Measurements from ENCODE around the gene TESK2.
"Not testable (repeated sequence)": the region's sequence is repeated elsewhere in the genome, so short reads cannot be mapped to it uniquely, and the experiment has no call there.

The TESK2 gene

DNA sequence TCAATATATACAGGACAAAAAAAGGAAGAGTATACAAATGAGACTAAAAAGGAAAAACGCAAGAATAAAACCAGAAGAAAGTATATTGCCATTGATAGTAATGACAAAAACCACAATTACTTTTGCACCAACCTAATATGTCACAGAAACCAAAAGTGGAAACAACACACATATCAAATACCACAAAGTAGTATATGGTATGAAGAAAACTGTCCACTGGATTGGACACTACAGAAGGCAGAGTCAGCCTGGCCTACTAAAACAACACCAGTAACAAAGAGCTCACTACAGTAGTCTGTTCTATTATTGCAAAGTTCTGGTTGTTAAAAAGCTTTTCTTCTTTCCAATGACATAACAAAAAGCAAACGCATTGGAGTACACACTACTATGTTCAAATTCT, 17.7 kb downstream of the TESK2 start:
- no peak for DNase-seq (ENCODE audit: low spot score)

DNA sequence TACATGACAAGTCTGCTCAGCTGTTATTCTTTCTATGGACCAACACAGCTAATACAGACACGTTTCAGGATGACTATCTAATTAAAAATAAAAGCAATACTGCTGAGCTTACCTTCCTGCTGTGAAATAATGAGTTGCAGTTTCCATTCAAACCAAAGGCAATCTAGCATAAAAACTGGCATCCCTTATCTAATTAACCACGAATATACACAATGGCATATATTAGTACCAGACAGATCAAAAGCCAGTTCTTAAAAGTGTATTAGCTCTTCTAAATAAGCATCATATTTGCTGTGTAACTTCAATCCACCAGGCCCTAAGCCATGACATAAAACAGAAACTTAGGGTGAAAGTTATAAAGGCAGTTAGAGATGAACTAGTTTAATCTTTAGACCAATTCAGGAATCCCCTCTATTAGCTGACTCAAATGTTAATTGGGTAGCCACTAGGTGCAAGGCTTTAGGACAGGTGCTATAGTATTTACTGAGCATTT, 20.6 kb downstream of the TESK2 start:
- DNase-seq (ENCODE audit: low spot score): no peak

DNA sequence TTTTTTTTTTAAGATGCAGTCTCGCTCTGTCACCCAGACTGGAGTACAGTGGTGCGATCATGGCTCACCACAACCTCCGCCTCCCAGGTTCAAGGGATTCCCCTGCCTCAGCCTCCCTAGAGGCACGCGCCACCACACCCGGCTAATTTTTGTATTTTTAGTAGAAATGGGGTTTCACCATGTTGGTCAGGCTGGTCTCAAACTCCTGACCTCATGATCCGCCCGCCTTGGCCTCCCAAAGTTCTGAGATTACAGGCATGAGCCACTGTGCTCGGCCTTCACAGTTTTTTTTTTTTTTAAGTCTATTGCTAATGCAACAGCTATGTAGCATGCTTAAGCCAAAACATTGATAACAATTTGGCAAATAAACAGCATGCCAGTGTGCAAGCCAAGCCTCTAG, 23.6 kb downstream of the TESK2 start:
- not testable (repeated sequence) for DNase-seq (ENCODE audit: low spot score)

- DNase-seq (ENCODE audit: low spot score): no peak
Measured at GRCh38 chr1:45465277-45465676, 25.7 kb downstream of the TESK2 start.

DNA sequence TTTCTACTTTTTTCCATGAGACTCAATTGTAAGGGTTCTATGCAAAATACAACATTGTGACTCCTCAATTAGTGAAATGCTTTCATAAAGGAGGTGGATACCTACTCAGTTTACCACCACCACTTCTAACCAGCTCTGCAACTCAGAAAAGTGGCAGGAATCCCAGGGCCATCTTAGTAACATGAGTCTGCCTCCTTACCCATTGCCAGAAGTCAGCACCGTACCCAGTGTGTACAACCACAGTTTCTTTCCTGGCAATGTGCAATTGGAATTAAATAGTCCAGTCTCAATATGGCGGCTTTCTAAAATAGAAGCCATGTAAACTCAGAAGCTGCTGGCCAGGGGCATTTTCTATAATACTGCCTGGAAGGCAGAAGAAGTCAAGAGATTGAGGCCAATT, 32.1 kb downstream of the TESK2 start:
- DNase-seq (ENCODE audit: low spot score): no peak

DNA sequence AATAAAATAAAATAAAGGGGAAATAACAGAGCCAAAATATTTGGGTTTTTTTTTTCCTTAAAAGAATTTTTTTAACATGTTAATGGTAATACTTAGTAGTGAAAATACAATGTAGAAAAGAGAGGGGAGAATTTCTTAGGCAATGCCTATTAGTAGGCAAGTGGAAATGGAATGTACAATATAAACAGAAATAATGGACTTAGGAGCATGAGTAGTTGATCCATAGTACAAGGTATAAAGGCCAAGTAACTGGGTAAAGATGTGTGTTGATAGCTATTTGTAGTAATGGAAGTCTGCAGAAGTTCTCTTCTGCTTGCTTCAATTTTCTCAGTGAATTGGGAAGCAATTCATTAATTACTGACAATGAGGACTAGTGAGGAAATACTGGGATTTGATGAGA, 34.4 kb downstream of the TESK2 start:
- no peak for DNase-seq (ENCODE audit: low spot score)

GRCh38 chr1:45455162-45455561, 35.8 kb downstream of the TESK2 start:
- DNase-seq (ENCODE audit: low spot score): no peak

- no peak for DNase-seq (ENCODE audit: low spot score)
Measured at GRCh38 chr1:45454464-45454863, 36.5 kb downstream of the TESK2 start.

GRCh38 chr1:45452503-45452902, 38.5 kb downstream of the TESK2 start:
- no peak for DNase-seq (ENCODE audit: low spot score)

DNA sequence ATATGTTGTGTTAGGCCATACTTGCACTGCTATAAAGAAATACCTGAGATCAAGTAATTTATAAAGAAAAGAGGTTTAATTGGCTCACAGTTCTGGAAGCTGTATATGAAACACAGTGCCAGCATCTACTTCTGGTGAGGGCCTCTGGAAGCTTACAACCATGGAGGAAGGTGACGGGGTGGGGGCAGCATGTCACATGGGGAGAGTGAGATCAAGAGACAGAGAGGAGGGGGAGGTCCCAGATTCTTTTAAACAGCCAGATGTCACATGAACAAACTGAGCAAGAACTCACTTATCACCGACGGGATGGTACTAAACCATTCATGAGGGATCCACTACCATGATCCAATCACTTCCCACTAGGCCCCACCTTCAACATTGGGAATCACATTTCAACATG, 42.6 kb downstream of the TESK2 start:
- DNase-seq (ENCODE audit: low spot score): no peak

DNA sequence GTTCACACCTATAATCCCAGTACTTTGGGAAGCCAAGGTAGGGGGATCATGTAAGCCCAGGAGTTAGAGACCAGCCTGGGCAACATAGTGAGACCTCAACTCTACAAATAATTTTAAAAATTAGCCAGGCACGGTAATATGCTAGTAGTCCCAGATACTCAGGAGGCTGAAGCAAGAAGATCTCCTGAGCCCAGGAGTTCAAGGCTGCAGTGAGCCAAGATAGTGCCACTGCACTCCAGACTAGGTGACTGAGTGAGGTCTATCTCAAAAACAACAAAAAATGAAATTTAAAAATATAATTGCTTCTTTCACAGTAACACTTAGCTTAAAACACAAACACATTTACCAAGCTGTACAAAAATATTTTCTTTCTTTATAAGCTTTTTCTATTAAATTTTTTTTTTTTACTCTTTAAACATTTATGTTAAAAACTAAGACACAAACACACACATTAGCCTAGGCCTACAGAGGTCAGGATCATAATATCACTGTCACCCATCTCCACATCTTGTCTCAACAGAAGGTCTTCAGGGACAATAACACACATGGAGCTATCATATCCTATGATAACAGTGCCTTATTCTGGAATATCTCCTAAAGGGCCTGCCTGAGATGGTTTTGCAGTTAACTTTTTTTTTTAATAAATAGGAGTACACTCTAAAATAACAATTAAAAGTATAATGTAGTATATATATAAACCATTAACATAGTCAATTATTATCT, 43.9 kb downstream of the TESK2 start:
- DNase-seq (ENCODE audit: low spot score): no peak

DNA sequence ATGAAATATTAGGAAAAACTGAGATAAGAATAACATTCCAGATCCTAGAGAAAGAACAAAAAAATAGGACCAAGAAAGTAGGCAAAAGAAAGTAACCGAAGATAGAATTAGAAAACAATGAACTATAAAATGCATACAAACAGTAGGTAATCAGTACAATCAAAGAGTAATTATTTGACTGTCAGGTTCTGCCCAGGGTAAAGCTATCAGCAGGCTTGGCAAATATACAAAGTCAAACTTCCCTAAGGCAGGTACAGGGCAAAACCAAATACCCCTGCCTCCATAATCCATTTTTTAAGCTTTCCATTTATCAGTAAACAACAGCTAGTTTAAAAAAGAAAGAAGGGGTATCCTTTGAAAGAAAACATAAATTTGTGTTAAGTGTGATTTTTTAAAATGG, 44.4 kb downstream of the TESK2 start:
- no peak for DNase-seq (ENCODE audit: low spot score)

DNA sequence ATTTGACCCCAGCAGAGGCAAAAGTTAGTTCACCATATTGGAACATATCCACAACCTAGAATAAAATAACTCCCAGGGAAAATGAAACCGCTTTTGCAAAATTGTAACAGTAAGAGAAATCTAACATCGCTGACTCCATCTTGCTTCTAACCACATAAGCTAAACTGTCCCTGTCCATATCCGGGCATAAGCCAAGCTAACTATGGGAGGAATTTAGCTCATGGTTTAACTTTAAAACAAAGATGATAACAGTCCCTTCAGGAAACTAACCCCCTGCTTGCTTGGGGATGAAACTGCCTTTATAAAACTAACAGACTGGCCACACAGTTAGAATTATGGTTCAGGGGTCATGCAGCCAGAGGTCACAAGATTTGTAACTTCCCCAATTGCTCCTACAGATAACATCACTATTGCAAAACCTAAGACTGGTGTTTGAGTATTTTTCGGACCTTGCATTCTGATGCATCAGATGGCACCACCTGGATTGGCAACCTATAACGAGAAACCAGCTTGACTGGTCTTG, 46.3 kb downstream of the TESK2 start:
- no peak for DNase-seq (ENCODE audit: low spot score)

DNA sequence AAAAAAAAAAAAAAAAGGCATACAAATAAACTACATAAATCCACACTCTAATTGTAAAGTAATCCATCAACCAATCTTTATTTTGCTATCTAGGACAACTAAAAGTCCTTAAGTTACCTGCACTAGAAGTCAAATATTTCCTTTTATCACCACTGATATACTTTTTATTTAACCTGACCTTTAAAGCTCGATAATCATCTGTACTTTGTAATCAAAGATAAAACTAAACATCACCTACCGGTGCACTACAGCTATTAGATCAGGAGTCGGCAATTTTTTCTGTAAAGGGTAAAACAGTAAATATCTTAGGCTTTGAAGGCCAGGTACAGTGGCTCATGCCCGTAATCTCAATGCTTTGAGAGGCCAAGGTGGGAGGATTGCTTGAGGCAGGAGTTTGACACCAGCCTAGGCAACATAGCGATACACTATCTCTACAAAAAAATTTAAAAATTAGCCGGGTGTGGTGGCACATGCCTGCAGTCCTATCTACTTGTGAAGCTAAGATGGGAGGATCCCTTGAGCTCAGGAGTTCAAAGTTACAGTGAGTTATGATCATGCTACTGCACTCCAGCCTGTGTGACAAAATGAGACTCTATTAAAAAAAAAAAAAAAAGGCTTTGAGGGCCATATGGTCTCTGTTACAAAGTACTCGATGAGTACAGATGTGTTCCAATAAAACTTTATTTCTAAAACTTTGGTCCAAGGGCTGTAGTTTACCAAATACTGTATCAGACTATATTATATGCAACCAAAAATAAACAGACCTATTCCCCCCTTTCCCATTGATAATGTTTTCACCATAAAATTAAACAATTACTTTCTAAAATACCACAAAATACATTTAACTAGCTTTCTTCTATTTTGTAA, 47.1 kb downstream of the TESK2 start:
- DNase-seq (ENCODE audit: low spot score): no peak

DNA sequence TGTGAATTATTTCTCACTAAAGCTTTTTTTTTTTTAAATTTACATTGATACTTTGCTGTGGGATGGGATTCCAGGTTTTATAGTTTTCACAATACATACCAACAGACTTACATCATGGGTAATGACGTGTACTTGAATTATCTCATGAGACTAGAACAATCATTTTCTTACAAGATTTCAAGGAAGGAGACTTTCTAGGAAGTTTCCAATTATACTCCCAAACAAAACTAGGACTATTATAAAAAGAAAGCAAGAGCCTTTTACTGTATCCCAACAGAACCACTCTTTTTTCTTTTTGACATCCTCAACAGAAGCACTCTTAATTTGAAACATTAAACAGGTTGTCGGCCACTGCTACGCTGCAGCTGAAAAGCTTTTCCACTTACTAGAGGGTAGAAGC, 48.7 kb downstream of the TESK2 start:
- no peak for DNase-seq (ENCODE audit: low spot score)

DNA sequence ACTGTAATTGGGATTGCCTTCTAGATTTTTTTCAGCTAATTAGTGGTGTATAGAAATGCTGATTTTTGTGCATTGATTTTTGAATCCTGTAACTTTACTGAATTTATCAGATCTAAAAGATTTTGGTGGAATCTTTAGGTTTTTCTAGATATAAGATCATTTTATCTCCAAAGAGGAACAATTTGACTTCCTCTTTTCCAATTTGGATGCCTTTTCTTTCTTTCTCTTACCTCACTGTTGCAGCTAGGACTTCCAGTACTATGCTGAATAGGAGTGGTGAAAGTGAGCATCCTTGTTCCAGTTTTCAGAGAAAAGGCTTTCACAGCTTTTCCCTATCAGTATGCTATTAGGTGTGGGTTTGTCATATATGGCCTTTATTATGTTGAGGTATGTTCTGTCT, 53.6 kb downstream of the TESK2 start:
- no peak for DNase-seq (ENCODE audit: low spot score)

DNA sequence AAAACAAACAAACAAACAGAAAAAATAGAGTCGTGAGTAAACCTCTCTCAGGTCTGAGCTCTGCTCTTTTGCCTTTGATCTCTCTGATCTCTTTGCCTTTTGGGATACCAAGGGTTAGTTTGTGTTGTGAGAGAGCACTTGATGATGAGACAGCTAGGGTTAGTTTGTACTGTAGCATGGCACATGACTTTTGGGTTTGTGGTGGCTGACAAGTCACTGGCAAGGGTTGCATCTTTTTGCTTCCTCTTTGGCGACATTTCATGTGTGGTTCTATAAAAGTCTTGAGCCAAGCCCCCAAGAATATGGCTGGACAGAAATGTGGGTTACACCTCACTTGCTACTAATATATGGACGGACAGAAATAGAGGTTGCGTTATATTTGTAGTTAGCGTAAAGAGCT, 60.5 kb downstream of the TESK2 start:
- no peak for DNase-seq (ENCODE audit: low spot score)

- no peak for DNase-seq (ENCODE audit: low spot score)
Measured at GRCh38 chr1:45429561-45430159, 61.3 kb downstream of the TESK2 start.

- no peak for DNase-seq (ENCODE audit: low spot score)
Measured at GRCh38 chr1:45423906-45424678, 66.9 kb downstream of the TESK2 start.

GRCh38 chr1:45421935-45422334, 69.0 kb downstream of the TESK2 start:
- DNase-seq (ENCODE audit: low spot score): no peak

DNA sequence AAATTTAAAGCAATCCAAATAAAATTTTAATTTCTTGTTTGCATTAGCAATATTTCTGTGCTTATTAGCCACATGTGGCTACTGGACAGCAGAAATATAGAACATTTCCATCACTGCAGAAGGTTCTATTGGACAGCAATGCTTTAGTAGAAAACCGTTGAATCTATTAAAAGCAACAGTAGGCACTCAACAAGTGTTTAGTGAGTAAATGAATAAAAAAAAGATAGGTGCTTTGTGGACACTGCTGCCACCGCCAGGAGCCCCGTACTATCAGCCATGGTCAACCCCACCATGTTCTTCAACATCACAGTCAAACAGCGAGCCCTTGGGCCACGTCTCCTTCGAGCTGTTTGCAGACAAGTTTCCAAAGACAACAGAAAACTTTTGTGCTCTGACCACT, 76.2 kb downstream of the TESK2 start:
- DNase-seq (ENCODE audit: low spot score): no peak

DNA sequence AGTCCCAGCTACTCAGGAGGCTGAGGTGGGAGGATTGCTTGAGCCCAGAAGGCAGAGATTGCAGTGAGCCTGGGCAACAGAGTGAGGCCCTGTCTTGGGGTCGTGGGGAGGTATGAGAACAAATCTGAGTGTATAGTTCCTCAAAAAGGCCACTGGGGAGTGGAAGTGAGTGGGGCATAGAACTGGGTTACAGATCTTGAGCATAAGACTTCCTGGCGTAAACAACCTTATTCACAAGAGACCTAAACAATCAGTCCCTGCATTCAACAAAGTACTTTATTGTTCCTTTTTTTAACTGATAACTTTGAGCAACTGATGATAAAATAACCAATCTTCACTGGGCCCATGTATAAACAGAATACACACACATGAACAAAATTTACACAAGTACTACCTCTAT, 78.1 kb downstream of the TESK2 start:
- no peak for DNase-seq (ENCODE audit: low spot score)
